Lung (tissue), 12 donors: Measurements from ENCODE around the gene SIRT2. TPM values are rescaled to one million over a fixed set of nuclear protein-coding genes. Genes with fewer than 3 reads are reported as not detected.

Source experiments
- ATAC-seq: fragments of 200-7000 bp; cut with Tn5 transposase; one replicate; pipeline ENCODE4 v1.9.1; 2020; ENCODE audit warnings: moderate number of reproducible peaks; ENCODE audit not compliant: insufficient read depth, low FRiP score
- DNase-seq, 3 donors: peaks; one replicate each; pipeline ENCODE4 v3.0.0-alpha.2; 2013 to 2017
- H3K27ac ChIP-seq, 2 donors: one replicate each; pipeline ENCODE4 v1.5.1; 2013; ENCODE audit warnings: mild to moderate bottlenecking in 2 of 2, moderate library complexity in 2 of 2, control low read depth in 1 of 2, inconsistent platforms in 1 of 2, low read depth in 1 of 2, low read length in 1 of 2
- H3K27me3 ChIP-seq, 3 donors: one replicate each; pipeline ENCODE4 v1.5.1; 2013; ENCODE audit warnings: low read length in 2 of 3; ENCODE audit not compliant: control insufficient read depth in 3 of 3, insufficient read depth in 3 of 3
- H3K36me3 ChIP-seq, 4 donors: one replicate each; pipeline ENCODE4 v1.5.1; 2013; ENCODE audit warnings: low read length in 4 of 4, mild to moderate bottlenecking in 1 of 4, moderate library complexity in 1 of 4; ENCODE audit not compliant: control insufficient read depth in 4 of 4, insufficient read depth in 4 of 4
- H3K4me1 ChIP-seq, 5 donors: one replicate each; pipeline ENCODE4 v1.5.1; 2013; ENCODE audit warnings: low read length in 5 of 5, mild to moderate bottlenecking in 2 of 5, moderate library complexity in 1 of 5; ENCODE audit not compliant: control insufficient read depth in 5 of 5, insufficient read depth in 5 of 5
- H3K4me3 ChIP-seq: one replicate; pipeline ENCODE4 v1.5.1; 2013; ENCODE audit warnings: mild to moderate bottlenecking, control low read depth, moderate library complexity
- H3K9ac ChIP-seq, 2 donors: one replicate each; pipeline ENCODE4 v1.5.1; 2013; ENCODE audit warnings: low read length in 2 of 2, control low read depth in 1 of 2; ENCODE audit not compliant: insufficient read depth in 1 of 2
- H3K9me3 ChIP-seq, 4 donors: one replicate each; pipeline ENCODE4 v1.5.1; 2013; ENCODE audit warnings: low read length in 3 of 4, mild to moderate bottlenecking in 1 of 4, moderate library complexity in 1 of 4; ENCODE audit not compliant: control insufficient read depth in 4 of 4, insufficient read depth in 3 of 4
- CTCF ChIP-seq: IDR thresholded peaks from 2 replicates; pipeline ENCODE4 v1.5.1; 2012; ENCODE audit warnings: mild to moderate bottlenecking; ENCODE audit errors: control extremely low read depth, extremely low read depth
- WGBS, 2 donors: extraction: QIAGEN DNeasy Blood & Tissue Kit; methylation state at CpG; one replicate each; pipeline ENCODE4 v1.1.7; 2013; 5-methylcytosine and 5-hydroxymethylcytosine counted together
- polyA plus RNA-seq, 2 donors: library from polyadenylated mRNA; stranded (reverse); fragments of 200-250 nt; gene quantifications; one replicate each; pipeline ENCODE4 v1.2.1, GENCODE V29; 2013
- total RNA-seq, 2 donors: library from RNA; depleted of rRNA in 1 of 2; stranded (reverse); fragments of >200 nt in 1 of 2; gene quantifications; one replicate each; pipeline ENCODE4 v1.2.1, GENCODE V29; 2014 to 2021
- donor health status: control.
- donor health status: control.
- donor health status: Bipolar disorder and iron deficiency.
- donor health status: healthy.
- donor health status: DM: yes; HTN: yes; CAD: no.

The SIRT2 gene
- total and polyA plus RNA-seq, 4 donors: 35.5 to 54.8 (median 48.5) TPM

DNA sequence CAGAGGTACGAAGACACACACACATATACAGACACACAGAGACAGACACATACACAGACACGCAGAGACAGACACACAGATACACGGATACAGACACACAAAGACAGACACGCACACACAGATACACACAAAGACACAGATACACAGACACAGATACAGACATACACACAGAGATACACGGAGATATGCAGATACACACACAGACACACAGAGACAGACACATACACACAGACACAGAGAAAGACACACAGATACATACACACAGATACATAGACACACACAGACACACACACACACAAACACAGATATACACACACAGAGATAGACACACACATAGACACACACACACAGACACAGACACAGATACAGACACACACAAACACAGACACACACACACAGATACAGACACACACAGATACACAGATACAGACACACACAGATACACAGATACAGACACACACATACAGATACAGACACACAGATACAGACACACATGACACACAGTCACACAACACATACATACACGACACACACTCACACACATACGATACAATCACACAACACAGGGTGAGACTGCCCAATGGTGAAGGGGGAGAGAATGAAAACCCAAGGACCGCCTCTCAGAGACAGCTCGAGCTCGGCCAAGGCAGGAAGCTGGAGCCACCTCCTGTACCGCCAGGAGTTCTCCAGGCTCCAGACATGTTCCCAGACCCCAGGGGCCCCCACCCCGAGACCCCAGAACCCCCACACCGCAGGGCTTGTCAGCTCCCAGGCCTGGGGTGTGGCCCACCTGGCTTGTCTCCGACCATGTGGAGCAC lies 21.4 kb upstream of the SIRT2 start:
- H3K4me1 ChIP-seq: no peaks in the 10 kb centered on the region
- H3K36me3 ChIP-seq: peaks cover 8 to 18% (median 13%) of the 10 kb centered on the region in 4 donors
- no peak overlapping the region for H3K4me3 ChIP-seq
- no peak overlapping the region for H3K9ac ChIP-seq
- ATAC-seq (no peak), DNase-seq (no peak)
- no peaks in the 10 kb centered on the region for H3K9me3 ChIP-seq
- H3K27me3 ChIP-seq: no peaks in the 10 kb centered on the region
- H3K27ac ChIP-seq: no peak overlapping the region
- TF ChIP-seq CTCF: no peak
- WGBS, 2 donors: 76 to 78% methylated on average over 14 of the region's 14 CpGs

DNA sequence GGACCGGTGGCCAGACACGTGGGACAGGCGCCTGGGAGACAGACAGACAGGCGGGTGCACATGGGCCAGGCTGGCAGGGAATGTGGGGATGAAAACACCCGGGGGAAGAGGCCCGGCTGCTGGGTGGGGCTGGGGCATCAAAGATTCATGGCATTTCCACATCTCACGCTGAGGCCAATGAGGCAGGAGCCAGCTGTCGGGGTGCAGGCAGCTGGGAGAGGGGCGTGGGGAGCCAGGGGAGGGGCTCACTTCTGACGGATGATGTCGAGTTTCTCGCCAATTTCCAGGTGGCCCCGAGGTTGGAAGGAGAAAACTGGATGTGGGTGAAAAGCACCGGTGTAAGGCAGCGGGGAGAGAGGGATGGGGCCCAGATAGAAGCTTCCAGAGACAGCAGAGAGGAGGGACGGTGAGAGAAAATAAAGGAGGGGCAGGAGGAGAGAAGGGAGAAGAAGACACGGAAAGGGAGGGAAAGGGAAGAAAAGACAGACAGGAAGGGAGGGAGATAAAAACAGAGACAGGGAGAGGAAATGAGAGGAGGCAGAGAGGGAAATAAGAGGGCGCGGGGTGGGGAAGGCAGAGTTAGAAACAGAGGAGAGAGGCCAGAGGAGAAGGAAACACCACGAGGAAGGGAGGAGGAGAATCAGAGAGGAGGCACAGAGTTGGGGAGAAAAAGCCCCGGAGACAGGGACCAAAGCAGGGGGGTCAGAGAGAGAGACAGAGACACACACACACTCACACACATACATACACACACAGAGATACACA lies 20.6 kb upstream of the SIRT2 start:
- Histone ChIP-seq H3K27ac (no peak overlapping the region), H3K9ac (no peak overlapping the region), H3K9me3 (no peaks in the 10 kb centered on the region), H3K27me3 (no peaks in the 10 kb centered on the region), H3K4me3 (no peak overlapping the region), H3K36me3 (peaks cover 8 to 18% (median 12%) of the 10 kb centered on the region in 4 donors), H3K4me1 (no peaks in the 10 kb centered on the region)
- no peak for TF ChIP-seq CTCF
- DNase-seq (no peak), ATAC-seq (no peak)
- WGBS, 2 donors: 69 to 72% methylated on average over 21 of the region's 21 CpGs

- H3K9ac ChIP-seq: no peak overlapping the region
These were observed 19.1 kb upstream of the SIRT2 start for GRCh38 chr19:38918526-38918925.

More at GRCh38 chr19:38918526-38918925, 19.1 kb upstream of the SIRT2 start:
- peaks cover 0 to 7% (median 5%) of the 10 kb centered on the region in 4 donors for H3K36me3 ChIP-seq
- no peak overlapping the region for H3K4me3 ChIP-seq
- TF ChIP-seq CTCF: no peak
- DNase-seq (no peak), ATAC-seq (no peak)
- no peaks in the 10 kb centered on the region for H3K4me1 ChIP-seq
- no peaks in the 10 kb centered on the region for H3K9me3 ChIP-seq
- H3K27ac ChIP-seq: no peak overlapping the region
- no peaks in the 10 kb centered on the region for H3K27me3 ChIP-seq
- WGBS, 2 donors: 92 to 94% methylated on average over 10 of the region's 10 CpGs
